Posterior vena cava (tissue), 2 donors: ENCODE results near the gene TSLP. TPM values are rescaled to one million over a fixed set of nuclear protein-coding genes. Genes with fewer than 3 reads are reported as not detected.
A peak's percentile ranks its signal among the peaks of the same experiment; 100 is the strongest.

Experiments
- DNase-seq: peaks from one replicate; pipeline ENCODE4 v3.0.0-alpha.2; 2020; ENCODE audit warnings: low spot score
- intact Hi-C, 2 donors: fragments of 100-400 bp; cut with DNase I; formaldehyde crosslinking; loops; one replicate each; pipeline versions ENCODE4 v1.14.1 to v1.14.2; 2022 to 2023
- total RNA-seq, 2 donors: library from RNA; stranded (reverse); fragmentation: NEBNext Ultra II Directional; extraction: Animal tissue kit (Norgen Biotek cat#: 25700); gene quantifications; one replicate each; pipeline ENCODE4 v1.2.1, GENCODE V29; 2021
- donor health status: DM: yes; HTN: yes; CAD: no.
- donor health status: DM: yes; HTN: yes; CAD: no.

The TSLP gene
- total RNA-seq, 2 donors from 2014 or later, result 1.7 to 2.2 TPM

DNA sequence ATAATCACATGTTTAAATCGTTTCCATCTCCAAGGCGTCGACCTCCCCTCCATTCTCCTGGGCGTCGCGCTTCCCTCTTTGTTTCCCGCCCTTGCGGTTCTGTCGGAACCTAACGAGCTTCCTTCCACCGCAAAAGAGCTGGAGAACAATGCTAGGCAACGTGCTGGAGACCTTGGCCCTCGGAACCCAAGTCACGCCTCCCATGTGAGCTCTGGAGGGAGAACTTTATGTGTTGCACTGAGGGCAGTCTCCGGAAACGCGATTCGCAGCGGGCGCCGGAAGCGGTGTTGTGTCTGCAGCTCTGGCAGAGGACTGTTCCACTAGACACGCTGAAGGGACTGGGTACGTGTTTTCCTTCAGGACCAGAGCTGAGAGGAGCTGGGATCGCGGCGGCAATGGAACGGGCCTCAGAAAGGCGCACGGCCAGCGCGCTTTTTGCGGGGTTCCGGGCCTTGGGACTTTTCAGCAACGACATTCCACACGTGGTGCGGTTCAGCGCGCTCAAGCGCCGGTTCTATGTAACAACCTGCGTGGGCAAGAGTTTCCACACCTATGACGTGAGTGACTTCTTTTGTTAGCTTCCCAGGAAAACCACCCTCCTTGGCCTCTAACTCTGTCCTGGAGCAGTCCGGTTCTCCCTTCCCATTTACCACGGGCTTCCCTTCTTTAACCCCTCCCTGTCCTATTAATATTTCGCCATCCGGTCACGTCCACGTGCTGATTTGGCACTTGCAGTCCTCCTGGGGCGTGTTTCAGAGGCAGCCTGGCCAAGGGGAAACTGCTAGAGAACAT lies 20.7 kb downstream of the TSLP start, which contains the start of gene WDR36:
WDR36 (plus strand) TSS at position 287 of the 792 bp plus-strand sequence; CDS start at position 396, 109 bp downstream.
- intact Hi-C loops, result loop anchor here in 1 of 2 donors (10.0 kb wide), 1 partner anchor 327 kb away; no protein-coding TSS in a partner anchor
- peak; percentile 96 for DNase-seq

GRCh38 chr5:111095982-111096381 lies 24.5 kb downstream of the TSLP start:
- intact Hi-C loops, result loop anchor here in 1 of 2 donors (10.0 kb wide), 1 partner anchor 331 kb away; no protein-coding TSS in a partner anchor
- no peak for DNase-seq

DNA sequence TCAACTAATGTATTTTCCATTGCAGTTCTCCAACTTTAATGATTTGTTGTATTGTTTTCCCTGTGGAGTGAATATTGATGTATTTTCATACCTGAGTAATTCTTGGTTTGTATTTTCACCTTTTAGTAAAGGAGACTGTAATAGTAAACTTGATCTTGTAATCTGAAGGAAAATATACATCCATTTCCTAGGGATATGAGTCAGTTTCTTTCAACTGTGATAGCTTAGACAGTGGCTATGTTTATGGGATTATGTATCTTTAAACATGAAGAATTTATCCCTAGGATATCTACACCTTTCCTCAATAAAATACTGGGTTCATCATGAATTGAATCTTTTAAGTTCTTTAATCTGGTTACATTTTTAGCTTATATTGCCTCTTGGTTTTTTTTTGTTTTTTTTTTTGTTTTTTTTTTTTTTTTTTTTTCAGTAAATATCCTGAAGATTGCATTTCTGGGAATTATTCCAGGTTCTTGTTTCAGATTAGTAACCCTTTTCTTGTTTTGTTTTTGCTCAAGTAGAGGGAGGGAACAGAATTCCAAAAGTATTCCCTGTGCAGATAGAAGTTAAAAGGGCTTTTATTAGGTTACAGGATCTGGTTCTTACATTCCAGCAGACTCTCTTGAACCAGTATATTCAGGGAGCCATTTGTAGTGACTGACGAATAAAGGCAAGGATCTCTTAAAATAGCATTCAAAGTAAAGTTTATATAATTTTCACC lies 27.7 kb downstream of the TSLP start:
- no peak for DNase-seq
- intact Hi-C loops, result loop anchor here in 1 of 2 donors (10.0 kb wide), 1 partner anchor 334 kb away; no protein-coding TSS in a partner anchor

DNA sequence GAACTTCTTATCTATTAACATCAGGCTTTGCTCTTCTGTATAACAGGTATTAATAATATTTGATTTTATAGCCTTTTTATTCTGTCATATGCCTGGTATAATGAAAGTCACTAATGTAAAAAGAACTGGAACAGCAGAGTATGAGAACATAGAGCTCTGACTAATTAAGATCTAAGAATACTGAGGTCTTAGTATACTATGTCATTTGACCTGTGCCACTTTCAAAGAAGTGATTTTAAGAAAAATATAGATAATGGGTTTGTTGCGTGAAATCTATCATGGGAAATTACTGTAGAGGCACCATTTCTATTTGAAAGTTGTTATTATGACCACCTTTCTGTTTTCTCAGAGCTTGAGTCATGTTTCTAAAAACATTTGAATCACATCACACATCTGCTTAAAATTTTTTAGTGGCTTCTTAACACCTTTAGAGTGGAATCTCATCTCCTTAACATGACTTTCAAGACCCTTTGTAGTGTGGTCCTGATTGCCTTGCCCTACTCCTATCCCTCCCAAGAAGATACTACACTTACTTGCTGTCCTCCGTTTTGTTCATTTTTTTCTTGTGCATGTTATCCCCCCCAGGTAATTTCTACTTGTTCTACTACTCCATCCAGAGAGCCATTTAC lies 34.9 kb downstream of the TSLP start:
- intact Hi-C loops, result no loop called here

GRCh38 chr5:111107371-111107770 lies 35.9 kb downstream of the TSLP start:
- DNase-seq, result no peak
- intact Hi-C loops, result no loop called here

More for the DNA sequence above, 34.9 kb downstream of the TSLP start:
- DNase-seq, result no peak

- intact Hi-C loops, result no loop called here
- DNase-seq, result no peak
Observed at GRCh38 chr5:111111956-111112355, 40.4 kb downstream of the TSLP start.

DNA sequence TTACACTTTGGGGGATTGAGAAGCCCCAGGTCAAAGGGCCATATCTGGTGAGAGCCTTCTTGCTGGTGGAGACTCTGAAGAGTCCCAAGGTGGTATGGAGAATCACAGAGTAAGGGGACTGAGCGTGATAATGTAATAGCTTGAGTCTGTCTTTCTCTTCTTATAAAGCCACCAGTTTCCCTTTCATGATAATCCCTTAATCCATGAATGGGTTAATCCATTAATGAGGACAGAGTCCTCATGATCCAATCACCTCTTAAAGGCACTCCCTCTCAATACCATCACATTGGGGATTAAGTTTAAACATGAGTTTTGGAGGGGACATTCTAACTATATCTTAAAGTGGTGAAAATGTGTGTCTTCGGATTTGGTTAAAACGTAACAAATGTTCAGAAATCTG lies 42.2 kb downstream of the TSLP start:
- DNase-seq, result no peak
- intact Hi-C loops, result no loop called here

DNA sequence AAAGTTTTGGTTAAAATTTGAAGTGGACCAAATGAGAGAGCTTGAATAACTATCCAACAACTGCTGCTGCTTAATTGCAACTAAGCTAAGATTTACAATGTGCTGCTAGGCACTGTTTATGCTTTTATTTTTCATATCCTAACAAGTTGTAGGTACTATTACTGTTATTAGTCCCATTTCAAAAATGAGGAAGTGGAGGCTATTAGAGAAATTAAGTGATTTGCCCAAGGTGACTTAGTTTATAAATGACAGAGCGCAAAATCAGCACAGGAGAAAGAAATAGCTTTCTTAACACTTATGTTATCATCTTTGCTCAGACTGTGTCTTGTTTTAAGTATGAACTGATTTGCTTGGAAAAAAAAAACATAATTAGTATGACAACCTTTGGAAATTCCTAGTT lies 43.7 kb downstream of the TSLP start:
- DNase-seq, result no peak

DNA sequence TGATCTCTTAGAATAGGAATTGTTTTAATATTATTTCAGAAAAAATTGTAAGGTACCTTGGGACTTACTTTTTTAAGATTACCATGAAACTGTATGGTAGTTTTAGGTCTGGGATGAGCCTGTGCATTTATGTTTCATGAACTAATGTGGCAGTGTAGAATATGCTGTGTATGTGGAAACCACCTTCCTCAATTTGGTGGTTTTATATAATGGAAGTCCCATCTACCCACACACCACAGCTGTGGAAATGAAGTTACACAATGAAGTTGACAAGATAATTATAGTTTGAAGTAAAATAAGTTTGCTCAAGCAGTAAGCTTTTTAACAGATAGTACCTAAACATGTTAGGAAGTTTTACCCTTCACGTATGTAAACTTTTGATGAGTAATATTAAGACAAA lies 45.0 kb downstream of the TSLP start:
- DNase-seq, result no peak
- intact Hi-C loops, result no loop called here

More for the DNA sequence above, 43.7 kb downstream of the TSLP start:
- intact Hi-C loops, result no loop called here

DNA sequence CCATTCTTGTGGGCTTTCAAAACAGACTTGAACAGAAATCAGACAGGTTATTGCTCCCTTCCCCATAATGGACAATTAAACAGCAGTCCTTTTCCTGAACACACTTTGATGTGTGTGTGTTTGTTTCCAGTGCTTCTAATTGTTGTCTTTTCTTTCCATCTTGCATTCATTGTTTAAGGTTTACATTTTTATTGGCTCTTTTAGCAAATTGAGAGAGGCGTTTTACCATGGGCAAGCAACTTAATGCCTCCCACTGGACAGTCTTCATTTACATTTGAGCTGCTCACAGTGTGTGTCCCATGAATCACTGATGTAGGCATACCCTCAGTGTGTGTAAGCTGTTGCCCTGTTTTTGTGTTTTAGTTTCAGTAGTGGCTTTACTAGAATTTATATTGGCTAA lies 45.6 kb downstream of the TSLP start:
- no peak for DNase-seq
- intact Hi-C loops, result no loop called here

DNA sequence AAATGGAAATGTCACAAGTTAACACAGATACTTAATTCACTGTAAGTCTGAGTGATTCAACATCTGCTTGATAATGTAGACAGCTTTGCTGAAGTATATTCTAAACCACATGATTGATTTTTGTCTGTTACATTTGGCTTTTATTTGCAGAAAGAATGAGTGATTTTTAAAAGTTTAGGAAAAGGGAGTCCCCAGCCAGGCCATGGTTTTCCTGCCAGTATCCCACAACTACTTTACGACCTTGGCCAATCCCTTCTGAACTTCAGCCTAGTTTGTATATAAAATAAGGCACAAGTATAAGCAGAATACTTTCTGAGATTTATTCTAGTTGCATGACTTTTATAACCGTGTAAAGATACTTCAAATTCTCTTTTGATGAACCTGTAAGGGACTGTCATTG lies 47.7 kb downstream of the TSLP start:
- intact Hi-C loops, result no loop called here
- no peak for DNase-seq

DNA sequence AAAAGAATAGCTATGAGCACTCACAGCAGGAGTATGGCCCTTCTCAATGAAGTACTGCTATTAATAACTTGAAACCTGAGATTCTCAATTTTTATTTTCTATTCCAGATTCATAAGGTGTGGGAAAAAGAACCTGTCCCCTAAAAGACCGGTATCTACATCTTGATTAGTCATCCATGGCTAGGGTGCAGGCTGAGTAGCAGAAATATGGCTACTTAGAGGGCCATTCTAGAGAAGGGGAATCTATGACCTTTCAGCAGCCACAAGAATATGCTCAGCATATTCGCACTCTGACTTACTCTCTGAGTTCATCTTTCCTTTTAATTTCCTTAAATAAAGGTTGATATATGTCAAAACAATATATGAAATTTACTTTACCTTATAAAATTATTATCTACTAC lies 48.3 kb downstream of the TSLP start:
- intact Hi-C loops, result no loop called here
- no peak for DNase-seq

DNA sequence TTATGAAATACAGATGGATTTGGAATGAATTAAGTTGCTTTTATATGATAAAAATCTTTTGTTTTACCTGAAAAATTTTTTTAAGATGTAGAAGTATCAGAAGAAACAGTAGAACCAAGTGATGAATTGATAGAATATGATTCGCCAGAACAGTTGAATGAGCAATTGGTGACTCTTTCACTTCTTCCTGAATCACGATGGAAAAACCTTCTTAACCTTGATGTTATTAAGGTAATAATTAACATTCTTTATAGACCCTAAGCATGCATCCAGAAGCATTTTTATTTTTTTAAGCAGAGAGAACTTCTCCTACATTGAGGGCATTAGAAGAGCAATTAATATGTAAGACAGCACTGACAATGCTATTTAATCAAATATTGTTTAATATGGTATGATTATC lies 49.4 kb downstream of the TSLP start:
- no peak for DNase-seq
- intact Hi-C loops, result no loop called here

GRCh38 chr5:111121926-111122325 lies 50.4 kb downstream of the TSLP start:
- intact Hi-C loops, result no loop called here
- no peak for DNase-seq

GRCh38 chr5:111122398-111122797 lies 50.9 kb downstream of the TSLP start:
- no peak for DNase-seq
- intact Hi-C loops, result no loop called here

GRCh38 chr5:111124793-111125192 lies 53.3 kb downstream of the TSLP start:
- intact Hi-C loops, result no loop called here
- no peak for DNase-seq

GRCh38 chr5:111126896-111127295 lies 55.4 kb downstream of the TSLP start:
- intact Hi-C loops, result no loop called here
- no peak for DNase-seq
